ENCODE data around the gene PCDH15.

Gene PCDH15

DNA sequence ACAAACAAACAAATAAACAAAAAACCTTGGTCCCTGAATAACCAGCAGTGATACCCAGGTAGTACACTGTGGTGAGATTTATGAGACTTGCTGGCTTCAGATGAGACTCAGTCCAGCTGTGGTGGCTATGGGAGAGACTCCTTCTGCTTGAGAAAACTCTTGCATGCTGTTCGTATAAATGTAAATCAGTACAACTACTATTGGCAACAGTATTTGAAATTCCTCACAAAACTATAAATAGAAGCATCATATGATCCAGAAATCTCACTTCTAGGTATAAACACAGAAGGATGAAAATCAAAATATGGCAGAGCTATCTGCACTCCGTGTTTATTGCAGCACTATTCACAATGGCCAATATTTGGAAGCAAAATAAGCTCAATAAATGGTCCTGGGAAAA is 692.1 kb downstream of the PCDH15 start:
- no peak for DNase-seq

DNA sequence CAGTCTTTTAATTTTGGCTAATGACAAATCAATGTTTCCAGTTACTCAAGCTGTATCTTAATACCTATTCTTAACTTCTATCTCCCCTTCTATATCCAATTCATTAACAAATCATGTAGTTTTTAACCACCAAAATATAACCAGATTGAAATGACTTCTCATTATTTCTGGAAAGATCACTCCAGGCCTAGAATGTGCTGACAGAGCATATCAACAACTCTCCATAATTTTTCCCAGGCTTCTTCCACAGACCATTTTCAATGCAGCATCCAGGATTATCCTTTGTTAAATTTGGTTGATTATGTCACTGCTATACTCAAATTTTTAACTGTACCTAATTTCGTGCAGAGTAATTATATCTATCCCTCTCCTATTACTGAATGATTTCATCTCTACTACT is 704.1 kb downstream of the PCDH15 start:
- no peak for DNase-seq

DNA sequence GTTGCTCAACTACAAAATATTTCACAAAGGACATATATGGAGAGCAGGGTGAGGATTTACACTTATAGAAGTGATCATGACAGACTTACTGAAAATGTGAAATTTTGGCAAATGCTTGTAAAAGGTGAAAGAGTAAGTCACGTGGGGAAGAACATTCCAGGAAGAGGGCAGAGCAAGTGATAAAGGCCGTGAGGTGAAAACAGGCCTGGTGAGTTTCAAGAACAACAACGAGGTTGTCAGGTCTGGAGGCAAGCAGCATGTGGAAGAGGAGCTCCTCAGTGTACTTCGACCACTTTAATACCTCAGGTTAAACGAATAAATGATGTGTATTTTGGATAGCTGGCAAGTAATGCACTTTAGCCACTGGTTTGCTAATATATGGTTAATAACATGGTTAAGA is 706.7 kb downstream of the PCDH15 start:
- DNase-seq = no peak

DNA sequence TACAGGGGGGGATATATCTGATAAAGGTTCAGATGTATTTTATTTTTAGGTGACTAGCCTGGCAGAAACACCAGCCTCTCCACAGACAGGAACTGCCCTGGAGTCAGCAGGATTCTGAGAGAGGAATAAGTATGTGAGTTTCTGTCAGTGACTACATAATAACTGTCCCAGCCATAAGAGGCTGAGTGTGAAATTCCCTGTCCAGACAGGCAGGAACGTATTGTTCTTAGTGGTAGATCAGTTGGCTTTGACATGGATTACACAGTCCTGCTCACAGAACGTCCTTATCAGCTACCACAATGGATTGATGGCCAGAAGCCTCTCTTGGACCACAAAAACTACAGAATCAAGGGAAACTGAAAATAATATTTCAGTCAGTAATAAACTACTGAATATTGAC is 709.8 kb downstream of the PCDH15 start:
- DNase-seq = no peak

DNA sequence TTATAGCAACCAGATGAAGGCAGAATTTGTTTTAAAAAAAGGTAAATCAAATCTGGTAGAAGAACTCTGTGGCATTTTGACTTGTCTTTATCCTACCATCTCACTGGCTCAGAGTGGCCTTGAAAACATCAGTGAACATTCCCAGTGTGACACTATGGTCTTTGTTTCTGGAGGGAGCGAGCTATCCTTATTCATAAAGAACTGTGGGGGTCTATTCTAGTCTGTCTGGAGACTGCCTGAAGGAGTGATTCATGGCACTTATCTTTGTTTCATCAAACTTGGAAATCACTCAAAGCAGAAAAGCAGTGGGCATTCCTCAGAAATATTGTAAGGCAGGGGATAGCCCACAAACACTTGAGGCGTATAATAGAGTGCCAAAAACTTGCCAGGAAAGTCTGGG is 719.1 kb downstream of the PCDH15 start:
- DNase-seq = no peak

DNA sequence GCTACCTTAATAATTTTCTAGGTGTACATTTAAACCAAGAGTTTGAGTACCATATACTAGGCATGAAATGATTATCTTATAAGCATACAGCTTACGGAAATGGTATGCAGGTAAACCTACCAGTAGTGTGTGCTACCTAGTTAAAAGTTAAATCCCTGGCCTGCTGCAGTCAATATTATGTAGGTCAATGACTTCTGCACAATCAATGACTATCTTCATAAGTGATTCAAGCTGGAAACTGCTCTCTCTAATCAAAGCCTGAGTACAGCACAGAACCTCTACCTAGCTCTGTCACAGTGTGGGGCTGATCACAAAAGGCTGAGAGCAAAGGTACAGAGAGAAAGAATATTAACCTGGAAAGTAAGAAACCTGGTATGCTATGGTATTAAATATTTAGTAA is 733.7 kb downstream of the PCDH15 start:
- DNase-seq = no peak

DNA sequence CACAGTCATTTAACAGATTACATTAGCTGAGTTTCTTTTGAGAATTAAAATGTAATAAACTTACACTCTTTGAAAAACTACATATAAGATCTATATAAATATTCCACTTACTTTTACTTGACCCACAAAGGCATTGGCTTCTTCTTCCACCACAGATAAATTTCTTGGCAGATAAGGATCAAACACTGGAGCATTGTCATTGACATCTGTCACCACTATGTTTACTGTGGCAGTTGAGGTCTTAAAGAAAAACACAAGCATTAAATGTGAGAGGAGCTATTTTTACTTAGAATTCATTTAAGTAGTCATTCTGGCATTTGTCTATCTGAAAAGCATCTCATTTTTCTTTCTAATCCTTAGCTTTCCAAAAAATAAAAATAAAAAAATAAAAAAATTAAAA is 734.4 kb downstream of the PCDH15 start:
- no peak for DNase-seq

DNA sequence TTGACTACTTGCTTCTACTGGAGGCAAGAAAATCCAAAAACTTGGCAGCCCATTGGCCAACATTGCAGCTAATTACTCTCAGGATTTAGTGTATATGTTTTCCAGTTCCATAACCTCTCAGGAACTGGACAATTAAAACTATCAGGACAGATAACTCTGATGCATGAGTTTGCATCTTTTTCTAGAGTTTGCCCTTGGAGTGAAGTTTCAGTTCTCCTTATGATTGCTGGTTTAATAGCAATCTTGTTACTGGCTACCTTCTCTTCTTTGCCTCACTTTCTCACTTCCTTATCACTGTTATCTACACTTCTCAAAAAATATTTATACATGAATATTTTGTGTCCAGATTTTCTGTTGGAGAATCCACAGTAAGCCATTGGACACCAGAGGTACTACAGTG is 735.9 kb downstream of the PCDH15 start:
- DNase-seq = no peak

DNA sequence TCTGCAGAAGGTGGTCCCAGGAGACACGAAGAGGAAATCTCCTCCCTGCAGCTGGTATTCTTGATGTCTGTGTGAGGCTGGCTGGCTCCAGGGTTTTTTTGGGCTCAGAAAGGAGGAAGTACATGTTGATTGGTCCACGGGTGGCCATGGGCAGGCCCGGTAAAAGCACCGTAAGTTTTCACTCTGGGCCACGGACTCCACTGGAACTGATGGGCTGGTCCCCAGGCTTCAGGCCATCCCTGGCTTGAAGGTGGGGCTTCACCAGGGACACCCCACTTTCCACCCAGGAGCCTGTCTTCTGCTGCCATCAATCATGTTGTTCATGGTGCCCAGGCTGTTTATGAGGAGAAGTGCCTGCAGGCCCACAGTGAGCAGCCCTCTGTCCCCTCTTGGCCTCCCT is 736.8 kb downstream of the PCDH15 start:
- DNase-seq = no peak

DNA sequence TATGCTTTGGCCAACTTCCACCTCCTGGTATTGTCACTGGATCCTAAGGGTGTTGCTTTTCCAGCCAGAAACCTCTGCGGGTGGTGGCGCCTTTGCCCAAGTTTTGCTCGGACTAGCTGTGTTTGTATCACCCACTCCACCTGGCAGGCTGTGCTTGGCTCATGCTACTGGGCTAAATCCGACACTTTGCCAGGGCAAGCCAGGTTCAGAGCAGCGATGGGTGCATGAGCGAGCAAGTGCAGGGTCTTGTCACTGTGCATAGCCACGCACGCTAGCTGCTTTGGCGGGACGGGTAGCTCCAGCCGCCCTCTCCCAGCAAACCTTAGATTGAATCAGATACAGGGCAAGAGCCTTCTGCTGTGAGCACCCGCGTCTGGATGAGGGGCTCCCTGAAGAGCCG is 737.5 kb downstream of the PCDH15 start:
- no peak for DNase-seq

DNA sequence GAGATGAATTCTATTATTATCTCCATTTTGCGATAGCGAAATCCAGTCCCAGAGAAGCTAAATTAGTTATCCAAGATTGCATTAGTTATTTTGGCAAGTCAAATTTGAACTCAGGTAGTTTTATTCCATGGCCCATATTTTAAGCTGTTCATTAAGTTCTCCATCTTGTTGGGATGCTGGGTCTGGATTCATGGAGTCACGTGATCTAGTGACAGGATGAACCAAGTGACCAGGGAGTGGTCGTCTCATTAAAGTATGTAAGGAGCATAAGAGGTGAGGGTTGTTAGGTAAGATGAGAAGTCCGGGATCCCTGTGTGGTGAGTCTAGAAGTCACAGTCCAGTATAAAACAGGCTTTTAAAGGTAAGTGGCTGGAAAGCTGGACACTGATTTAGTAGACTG is 740.5 kb downstream of the PCDH15 start:
- DNase-seq = no peak

DNA sequence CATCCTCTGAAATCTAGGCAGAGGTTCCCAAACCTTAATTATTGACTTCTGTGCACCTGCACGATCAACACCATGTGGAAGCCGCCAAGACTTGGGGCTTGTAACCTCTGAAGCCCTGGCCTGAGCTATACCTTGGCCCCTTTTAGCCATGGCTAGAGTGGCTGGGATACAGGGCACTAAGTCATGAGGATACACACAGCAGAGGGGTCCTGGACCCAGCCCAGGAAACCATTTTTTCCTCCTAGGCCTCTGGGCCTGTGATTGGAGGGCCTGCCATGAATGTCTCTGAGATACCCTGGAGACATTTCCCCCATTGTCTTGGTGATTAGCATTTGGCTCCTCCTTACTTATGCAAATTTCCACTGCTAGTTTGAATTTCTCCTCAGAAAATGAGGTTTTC is 743.7 kb downstream of the PCDH15 start:
- DNase-seq = no peak

DNA sequence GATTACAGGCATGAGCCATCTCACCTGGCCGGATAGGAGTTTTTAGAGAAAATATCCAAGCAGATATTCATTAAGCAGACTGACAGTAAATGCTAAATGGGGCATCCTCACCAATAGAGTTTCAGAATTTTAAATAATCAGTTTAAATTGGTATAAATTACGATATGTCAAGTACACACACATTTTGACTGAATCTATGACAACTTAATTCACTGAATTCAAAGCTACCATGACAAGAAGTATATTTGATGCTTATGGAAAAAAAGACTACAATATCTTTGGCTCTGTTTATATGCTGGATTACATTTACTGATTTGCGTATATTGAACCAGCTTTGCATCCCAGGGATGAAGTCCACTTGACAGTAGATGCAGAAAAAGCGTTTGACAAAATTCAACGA is 774.7 kb downstream of the PCDH15 start:
- DNase-seq = no peak

DNA sequence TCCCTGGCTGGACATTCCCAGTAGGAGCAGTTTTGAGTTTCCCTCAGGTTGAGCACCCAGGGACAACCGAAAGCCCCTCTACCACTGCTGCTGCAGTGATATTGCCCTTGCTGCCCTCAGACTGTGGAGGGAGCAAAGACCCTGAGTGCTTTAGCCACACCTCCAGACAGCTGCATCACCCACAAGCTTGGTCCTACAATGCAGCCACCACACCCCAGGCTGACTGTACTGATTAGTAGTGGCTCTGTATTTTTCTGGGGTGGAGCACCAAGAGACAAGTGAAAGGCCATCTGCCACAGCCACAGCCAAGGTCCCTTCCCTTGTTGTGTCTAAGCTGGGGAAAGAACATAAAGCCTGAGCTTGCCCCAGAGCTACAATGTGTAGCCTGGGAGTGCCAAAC is 789.9 kb downstream of the PCDH15 start:
- DNase-seq = no peak

DNA sequence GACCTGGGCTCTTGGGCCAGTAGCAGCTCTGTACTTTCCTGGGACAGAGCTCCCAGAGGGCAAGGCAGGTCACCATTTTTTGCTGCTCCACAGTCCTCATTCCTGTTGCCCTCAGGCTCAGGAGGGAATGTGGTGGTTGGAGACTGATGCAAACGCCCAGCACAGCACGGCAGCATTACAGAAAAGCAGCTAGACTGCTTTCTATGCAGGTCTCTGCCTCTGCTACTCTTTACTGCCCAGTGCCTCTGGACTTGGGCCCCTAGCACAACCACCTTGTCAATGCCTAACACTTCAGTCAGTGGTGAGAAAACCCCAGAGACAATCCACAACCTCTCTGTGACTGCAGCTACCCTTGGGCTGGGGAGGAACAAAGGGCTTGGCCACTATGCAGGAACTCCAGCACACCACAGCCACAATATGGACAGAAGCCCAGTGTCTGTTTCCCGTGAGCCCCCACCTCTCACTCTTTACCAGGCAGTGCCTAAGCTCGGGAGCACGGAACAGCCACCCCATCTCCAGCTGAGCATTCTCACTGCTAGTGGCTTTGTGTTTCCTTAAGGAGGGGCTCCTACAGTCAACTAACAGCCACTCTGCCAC is 790.6 kb downstream of the PCDH15 start:
- DNase-seq = no peak

DNA sequence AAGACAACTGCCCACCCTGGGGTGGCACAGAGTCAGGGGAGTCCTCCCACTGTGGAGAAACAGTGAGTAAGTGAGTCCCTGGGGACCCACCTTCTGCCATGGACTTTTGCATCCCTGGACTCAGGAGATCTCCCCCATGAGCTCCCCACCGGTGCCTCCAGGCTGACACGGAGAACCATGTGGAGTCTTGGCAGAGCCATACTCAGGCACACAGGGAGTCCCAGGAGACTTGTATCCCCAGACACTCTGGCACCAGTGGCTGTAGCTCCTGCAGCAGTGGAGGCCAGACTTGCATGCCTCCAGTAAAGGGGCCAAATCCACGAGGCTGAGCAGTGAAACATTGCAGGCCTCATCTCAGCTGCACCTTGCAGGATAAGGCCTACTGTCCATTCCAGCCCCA is 791.4 kb downstream of the PCDH15 start:
- DNase-seq = no peak

DNA sequence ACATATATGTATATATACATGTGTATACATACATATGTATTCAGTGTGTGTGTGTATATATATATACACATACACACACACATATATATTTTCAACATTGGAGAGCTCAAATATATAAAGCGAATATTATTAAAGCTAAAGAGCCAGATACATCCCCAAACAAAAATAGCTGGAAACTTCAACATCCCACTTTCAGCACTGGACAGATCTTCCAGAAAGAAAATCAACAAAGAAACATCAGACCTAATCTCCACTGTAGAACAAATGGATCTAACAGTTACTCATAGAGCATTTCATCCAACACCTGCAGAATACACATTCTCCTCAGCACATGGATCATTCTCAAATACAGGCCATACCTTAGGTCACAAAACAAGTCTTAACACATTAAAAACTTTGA is 799.0 kb downstream of the PCDH15 start:
- no peak for DNase-seq

DNA sequence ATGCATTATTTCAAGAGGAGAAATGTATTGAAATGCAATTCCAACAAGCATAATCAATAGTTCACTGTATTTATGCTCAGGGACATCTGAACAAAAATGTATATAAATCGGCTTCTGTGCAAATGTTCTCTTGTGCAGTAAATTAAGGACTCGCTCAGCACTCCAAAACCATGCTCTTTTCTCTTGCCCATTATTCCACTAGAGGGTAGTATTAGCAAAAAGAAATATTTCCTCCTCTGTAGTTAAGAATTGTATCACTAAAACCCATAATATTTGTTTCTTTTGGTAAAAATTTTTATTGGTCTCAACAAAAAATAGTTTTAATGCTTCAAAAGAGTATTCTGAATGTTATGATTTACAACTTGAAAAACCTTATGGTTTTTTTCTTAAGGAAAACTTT is 803.1 kb downstream of the PCDH15 start:
- no peak for DNase-seq

DNA sequence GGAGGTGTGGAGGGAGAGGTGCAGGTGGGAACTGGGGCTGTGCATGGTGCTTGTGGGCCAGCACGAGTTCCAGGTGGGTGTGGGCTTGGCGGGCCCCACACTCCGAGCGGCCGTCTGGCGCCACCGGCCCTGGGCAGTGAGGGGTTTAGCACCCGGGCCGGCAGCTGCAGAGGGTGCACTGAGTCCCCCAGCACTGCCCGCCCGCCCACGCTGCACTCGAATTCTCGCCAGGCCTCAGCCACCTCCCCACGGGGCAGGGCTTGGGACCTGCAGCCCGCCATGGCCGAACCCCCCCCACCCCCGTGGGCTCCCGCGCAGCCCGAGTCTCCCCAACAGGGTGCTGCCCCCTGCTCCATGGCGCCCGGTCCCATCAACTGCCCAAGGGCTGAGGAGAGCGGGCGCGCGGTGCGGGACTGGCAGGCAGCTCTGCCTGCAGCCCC is 810.2 kb downstream of the PCDH15 start:
- no peak for DNase-seq

DNA sequence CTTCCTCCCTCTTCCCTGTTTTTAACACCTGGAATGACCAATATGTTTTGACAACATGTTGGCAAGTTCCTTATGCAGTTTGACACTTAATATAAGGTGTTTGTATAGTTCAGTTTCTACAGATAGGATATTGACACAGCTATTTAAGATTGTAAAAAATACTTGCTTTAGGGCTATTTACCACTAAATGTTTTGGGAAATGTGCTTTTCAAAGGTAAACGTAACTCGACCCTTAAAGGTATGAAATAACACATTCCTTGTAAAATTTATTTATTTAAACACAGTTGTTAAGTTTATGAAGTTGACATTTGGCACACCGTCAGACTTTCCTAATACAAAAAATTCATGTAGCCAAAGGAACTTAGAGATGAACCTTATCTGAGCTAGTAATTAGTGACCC is 817.6 kb downstream of the PCDH15 start:
- DNase-seq = no peak

DNA sequence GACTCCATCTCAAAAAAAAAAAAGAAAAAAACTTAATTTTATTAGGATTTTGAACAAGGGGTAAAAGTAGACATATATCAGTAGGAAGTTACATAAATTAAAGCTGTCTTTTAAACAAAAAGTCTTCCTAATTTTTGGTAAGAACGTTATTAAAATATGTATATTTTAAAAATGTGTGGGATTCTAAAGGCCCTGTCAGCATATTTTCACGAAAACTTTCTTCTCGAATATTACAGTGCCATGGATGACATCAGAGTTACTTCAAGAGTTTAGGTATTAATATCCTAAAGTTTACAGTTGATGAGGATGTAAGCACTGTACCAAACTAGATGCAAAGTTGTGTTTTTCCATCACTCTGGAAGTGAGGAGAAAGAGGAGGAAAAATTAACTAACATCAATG is 820.8 kb downstream of the PCDH15 start:
- no peak for DNase-seq

DNA sequence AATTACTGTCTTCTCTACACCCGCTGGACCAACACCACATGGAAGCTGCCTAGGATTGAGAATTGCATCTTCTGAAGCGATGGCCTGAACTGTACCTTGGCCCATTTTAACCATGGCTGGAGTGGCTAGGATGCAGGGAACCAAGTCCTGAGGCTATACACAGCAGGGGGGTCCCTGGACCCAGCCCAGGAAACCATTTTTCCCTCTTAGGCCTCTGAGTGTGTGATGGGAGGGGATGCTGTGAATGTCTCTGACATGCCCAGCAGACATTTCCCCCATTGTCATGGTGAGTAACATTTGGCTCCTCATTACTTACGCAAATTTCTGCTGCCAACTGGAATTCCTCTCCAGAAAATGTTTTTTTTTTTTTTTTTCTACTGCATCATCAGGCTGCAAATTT is 822.7 kb downstream of the PCDH15 start:
- no peak for DNase-seq

DNA sequence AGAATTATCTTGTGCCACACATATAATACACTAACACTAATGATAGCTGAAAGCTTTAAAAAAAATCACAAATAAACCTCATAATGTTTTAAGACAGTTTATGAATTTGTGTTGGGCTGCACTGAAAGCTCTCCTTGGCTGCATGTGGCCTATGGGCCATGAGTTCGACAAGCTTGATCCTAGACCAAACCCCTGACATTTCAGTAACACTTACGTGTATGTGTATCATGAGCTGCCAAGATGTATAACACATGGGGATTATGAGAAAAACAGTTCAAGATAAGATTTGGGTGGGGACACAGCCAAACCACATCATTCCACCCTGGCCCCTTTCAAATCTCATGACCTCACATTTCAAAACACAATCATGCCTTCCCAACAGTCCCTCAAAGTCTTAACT is 823.8 kb downstream of the PCDH15 start:
- DNase-seq = no peak

DNA sequence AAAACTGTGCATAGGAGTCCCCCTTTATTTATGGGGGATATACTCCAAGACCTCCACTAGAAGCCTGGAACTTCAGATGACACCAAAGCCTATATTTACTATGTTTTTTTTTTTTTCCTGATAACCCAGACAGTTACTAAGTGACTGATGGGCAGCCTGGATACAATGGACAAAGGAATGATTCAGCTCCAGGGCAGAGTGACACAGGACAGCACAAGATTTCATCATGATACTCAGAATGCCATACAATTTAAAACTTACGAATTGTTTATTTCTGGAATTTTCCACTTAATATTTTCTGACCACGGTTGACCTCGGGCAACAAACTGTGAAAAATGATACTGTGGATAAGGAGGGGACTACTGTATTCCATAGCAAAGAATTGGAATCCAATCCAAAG is 843.6 kb downstream of the PCDH15 start:
- no peak for DNase-seq

DNA sequence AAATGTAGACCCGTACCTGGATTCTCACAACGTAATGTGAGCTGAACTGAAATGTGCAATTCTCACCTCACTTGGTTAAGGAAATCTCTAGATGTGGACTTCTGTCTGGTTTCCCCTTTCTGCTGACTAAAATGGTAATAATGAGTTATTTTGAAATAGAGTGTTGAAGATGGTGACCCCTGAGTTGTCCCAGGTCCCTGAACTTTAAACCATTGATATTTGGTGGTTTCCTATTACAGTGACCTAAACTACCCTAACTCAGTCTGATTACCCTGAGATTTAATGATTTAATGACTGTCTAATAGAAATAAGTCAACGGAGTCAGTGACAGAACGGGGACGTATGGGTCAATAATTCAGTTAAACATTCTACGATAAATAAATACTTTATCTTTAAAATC is 845.9 kb downstream of the PCDH15 start:
- no peak for DNase-seq
